Neural cell (in vitro differentiated cells): Measurements from ENCODE around the gene PRELID2.

Source experiments
- CTCF ChIP-seq: fragments of 450-650 bp; IDR thresholded peaks from 2 replicates; pipeline ENCODE4 v1.5.1; 2014; ENCODE audit warnings: antibody characterized with exemption, mild to moderate bottlenecking, moderate library complexity; ENCODE audit not compliant: poor library complexity, severe bottlenecking
- EP300 ChIP-seq: fragments of 450-650 bp; conservative IDR thresholded peaks from 2 replicates; pipeline ENCODE4 v1.6.1; 2014; ENCODE audit warnings: antibody characterized with exemption, mild to moderate bottlenecking, moderate library complexity; ENCODE audit not compliant: poor library complexity, severe bottlenecking
- EZH2 ChIP-seq: fragments of 200-600, 300-800 bp; shearing (Covaris generic), sonication (generic); IDR thresholded peaks from 2 replicates; pipeline ENCODE4 v1.6.1; 2014; ENCODE audit warnings: antibody characterized with exemption, low read length, borderline replicate concordance, mild to moderate bottlenecking; ENCODE audit not compliant: insufficient read depth, poor library complexity, severe bottlenecking
- MXI1 ChIP-seq: fragments of 450-650 bp; conservative IDR thresholded peaks from 2 replicates; pipeline ENCODE4 v1.6.1; 2014; ENCODE audit warnings: antibody characterized with exemption, mild to moderate bottlenecking; ENCODE audit not compliant: poor library complexity, severe bottlenecking
- POLR2AphosphoS5 ChIP-seq: IDR thresholded peaks from 2 replicates; pipeline ENCODE4 v1.6.1; 2012
- RAD21 ChIP-seq: fragments of 450-650 bp; conservative IDR thresholded peaks from 2 replicates; pipeline ENCODE4 v1.6.1; 2014; ENCODE audit warnings: antibody characterized with exemption, mild to moderate bottlenecking, moderate library complexity

DNA sequence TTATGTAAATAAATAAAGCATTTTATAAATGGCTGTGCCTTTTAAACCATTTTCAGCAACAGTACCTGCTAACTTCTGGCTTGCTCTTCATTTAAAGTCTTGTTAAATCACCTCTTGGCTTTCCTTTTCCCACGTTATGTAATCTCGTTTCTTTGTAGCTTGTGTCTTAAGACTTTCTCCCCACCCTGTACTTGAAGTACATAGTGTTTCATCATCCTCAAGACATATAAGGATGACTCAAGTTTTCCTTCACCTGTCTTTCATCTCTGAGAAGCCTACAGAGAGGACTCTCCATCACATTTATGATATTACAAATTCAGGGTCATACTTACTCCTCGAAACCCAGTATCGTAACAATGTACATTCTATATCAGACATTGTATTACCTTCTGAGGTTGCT is 33.9 kb downstream of the PRELID2 start:
- TF ChIP-seq CTCF = no peak
- no peak for TF ChIP-seq EP300
- TF ChIP-seq POLR2AphosphoS5 = no peak
- no peak for TF ChIP-seq EZH2
- no peak for TF ChIP-seq MXI1
- TF ChIP-seq RAD21 = no peak
